NCI-H748 treated with DMSO at 0.1 percent for 48 hours (cell line): ENCODE measurements around the gene PIP4K2A.
"Not testable (repeated sequence)": the region's sequence is repeated elsewhere in the genome, so short reads cannot be mapped to it uniquely, and the experiment has no call there.

Source experiments
- DNase-seq: peaks from one replicate; lab custom pipeline; 2025; lab: John Stamatoyannopoulos, UW

PIP4K2A gene

GRCh38 chr10:22693860-22694259 is 20.5 kb downstream of the PIP4K2A start:
- DNase-seq = no peak

- no peak for DNase-seq
Measured at GRCh38 chr10:22693371-22693784, 21.0 kb downstream of the PIP4K2A start.

GRCh38 chr10:22692119-22692518 is 22.3 kb downstream of the PIP4K2A start:
- not testable (repeated sequence) for DNase-seq

- peak; percentile 33 for DNase-seq
Measured at GRCh38 chr10:22690614-22691431, 23.6 kb downstream of the PIP4K2A start.

- DNase-seq = no peak
Measured at GRCh38 chr10:22690158-22690557, 24.2 kb downstream of the PIP4K2A start.

GRCh38 chr10:22686347-22686746 is 28.0 kb downstream of the PIP4K2A start:
- no peak for DNase-seq

- DNase-seq = no peak
Measured at GRCh38 chr10:22685926-22686325, 28.5 kb downstream of the PIP4K2A start.

GRCh38 chr10:22684699-22685098 is 29.7 kb downstream of the PIP4K2A start:
- DNase-seq = no peak

GRCh38 chr10:22683140-22683389 is 31.3 kb downstream of the PIP4K2A start:
- no peak for DNase-seq

GRCh38 chr10:22682237-22683139 is 31.9 kb downstream of the PIP4K2A start:
- no peak for DNase-seq

- DNase-seq = no peak
Measured at GRCh38 chr10:22681783-22682183, 32.6 kb downstream of the PIP4K2A start.

- no peak for DNase-seq
Measured at GRCh38 chr10:22681301-22681700, 33.1 kb downstream of the PIP4K2A start.

GRCh38 chr10:22679608-22680007 is 34.8 kb downstream of the PIP4K2A start:
- DNase-seq = no peak

GRCh38 chr10:22677333-22677732 is 37.0 kb downstream of the PIP4K2A start:
- DNase-seq = no peak

GRCh38 chr10:22676435-22676834 is 37.9 kb downstream of the PIP4K2A start:
- DNase-seq = no peak

- DNase-seq = no peak
Measured at GRCh38 chr10:22674573-22674930, 39.8 kb downstream of the PIP4K2A start.

GRCh38 chr10:22673785-22674572 is 40.4 kb downstream of the PIP4K2A start:
- DNase-seq = no peak

GRCh38 chr10:22673091-22673392 is 41.3 kb downstream of the PIP4K2A start:
- no peak for DNase-seq

GRCh38 chr10:22672319-22673090 is 41.9 kb downstream of the PIP4K2A start:
- DNase-seq = no peak

- no peak for DNase-seq
Measured at GRCh38 chr10:22670788-22671187, 43.6 kb downstream of the PIP4K2A start.

GRCh38 chr10:22669163-22669711 is 45.1 kb downstream of the PIP4K2A start:
- DNase-seq = no peak

GRCh38 chr10:22667093-22667480 is 47.3 kb downstream of the PIP4K2A start:
- DNase-seq = no peak
